ENCODE data around the gene ZC3H12A. TPM values are rescaled to one million over a fixed set of nuclear protein-coding genes. Genes with fewer than 3 reads are reported as not detected.

Gene ZC3H12A
- total RNA-seq, 3 donors from 2014 or later (not counting 1 experiment from before 2014, with no cell fraction given) = 219 to 366 (median 289) TPM

DNA sequence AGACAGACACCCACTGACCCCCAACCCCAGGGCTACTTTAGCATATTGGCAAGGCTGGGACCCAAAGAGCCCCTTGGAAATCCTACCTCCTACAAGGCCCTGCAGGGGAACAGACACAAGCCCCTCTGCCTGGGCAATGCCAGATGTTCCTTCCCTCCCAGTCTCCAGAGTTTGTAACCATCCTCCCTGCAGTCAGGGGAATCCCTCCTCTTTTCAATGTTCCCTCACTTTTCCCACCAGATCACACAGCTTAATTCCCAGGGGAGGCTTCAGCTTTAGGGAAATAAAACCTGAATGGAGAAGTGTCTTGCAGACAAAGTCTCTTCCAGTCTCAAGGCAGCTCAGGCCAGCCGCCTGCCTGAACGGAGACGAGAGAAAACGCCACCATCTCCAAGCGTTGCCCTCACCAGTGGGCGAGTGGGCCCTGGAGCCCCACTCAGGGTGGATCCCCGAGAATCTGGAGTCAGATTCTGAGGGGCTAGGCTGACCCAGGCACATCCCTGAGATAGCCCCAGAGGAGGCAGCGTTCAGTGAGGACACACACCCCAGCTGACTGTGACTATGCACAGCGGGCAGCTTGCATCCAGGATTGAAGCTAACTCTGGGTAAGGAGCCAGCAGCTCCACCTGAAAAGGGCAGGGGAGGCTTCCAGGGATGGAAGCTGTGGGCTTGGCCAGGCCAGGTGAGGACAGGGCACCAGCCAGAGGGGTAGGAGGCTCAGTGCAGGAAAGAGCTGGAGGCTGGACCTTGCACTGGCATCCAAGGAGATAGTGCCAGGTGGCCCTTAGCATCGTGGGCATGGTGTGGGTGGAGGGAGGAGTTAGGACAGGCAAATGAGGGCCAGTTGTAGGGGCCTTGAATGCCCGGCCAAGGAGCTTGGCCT lies 44.0 kb upstream of the ZC3H12A start:
- no peaks in the 10 kb centered on the region for H3K36me3 ChIP-seq (ENCODE audit: control insufficient read depth, insufficient read depth, low read length)
- Mint-ChIP-seq H3K9me3 (no peaks in the 10 kb centered on the region), H3K27me3 (ENCODE audit: low read depth in 2 of 2) (peaks cover 6 to 9% of the 10 kb centered on the region in 2 donors), H3K36me3 (no peaks in the 10 kb centered on the region), H3K27ac (no peak overlapping the region), H3K4me1 (no peaks in the 10 kb centered on the region), H3K4me3 (no peak overlapping the region)
- 68% methylated on average over 11 of the region's 11 CpGs for WGBS (ENCODE audit: insufficient coverage)
- DNase-seq = no peak
- intact Hi-C loops (cut with micrococcal nuclease) = loop anchor here (5.0 kb wide), 1 partner anchor 913 kb away; no protein-coding TSS in a partner anchor
- H3K9me3 ChIP-seq (ENCODE audit: control insufficient read depth, insufficient read depth, low read length) = no peaks in the 10 kb centered on the region
- TF ChIP-seq, protein P1, sequence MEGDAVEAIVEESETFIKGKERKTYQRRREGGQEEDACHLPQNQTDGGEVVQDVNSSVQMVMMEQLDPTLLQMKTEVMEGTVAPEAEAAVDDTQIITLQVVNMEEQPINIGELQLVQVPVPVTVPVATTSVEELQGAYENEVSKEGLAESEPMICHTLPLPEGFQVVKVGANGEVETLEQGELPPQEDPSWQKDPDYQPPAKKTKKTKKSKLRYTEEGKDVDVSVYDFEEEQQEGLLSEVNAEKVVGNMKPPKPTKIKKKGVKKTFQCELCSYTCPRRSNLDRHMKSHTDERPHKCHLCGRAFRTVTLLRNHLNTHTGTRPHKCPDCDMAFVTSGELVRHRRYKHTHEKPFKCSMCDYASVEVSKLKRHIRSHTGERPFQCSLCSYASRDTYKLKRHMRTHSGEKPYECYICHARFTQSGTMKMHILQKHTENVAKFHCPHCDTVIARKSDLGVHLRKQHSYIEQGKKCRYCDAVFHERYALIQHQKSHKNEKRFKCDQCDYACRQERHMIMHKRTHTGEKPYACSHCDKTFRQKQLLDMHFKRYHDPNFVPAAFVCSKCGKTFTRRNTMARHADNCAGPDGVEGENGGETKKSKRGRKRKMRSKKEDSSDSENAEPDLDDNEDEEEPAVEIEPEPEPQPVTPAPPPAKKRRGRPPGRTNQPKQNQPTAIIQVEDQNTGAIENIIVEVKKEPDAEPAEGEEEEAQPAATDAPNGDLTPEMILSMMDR (IDR thresholded peaks at IDR 0.05) = no peak
- no peak overlapping the region for H3K27ac ChIP-seq (ENCODE audit: low read length)
- no peak overlapping the region for H3K4me3 ChIP-seq (ENCODE audit: low read length)
- no peak for ATAC-seq
- H3K4me1 ChIP-seq (ENCODE audit: control insufficient read depth, insufficient read depth, low read length) = peaks cover 5% of the 10 kb centered on the region
- H3K27me3 ChIP-seq (ENCODE audit: control insufficient read depth, insufficient read depth, low read length) = no peaks in the 10 kb centered on the region

DNA sequence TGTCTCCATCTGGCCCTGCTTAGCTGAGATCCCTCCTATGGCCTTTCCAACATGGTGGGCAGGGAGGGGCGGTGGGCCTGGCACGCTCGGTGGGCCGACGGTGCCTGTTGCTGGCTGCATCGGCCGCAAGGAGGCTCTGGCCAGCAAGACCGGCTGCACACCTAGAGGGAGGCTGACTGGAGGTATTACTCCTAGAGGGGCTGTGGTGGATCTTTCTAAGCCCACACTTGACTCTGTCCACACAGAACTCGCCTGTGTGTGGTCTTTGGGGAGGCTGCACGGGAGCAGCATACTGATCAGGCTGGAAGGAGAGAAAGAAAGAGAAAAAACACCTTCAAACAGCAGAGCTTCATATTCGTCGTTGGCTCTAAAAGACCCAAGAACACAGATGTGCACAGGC lies 41.7 kb upstream of the ZC3H12A start:
- H3K36me3 Mint-ChIP-seq = no peaks in the 10 kb centered on the region
- H3K9me3 Mint-ChIP-seq = no peaks in the 10 kb centered on the region
- Histone ChIP-seq H3K27me3 (ENCODE audit: control insufficient read depth, insufficient read depth, low read length) (no peaks in the 10 kb centered on the region), H3K27ac (ENCODE audit: low read length) (no peak overlapping the region), H3K9me3 (ENCODE audit: control insufficient read depth, insufficient read depth, low read length) (no peaks in the 10 kb centered on the region), H3K4me1 (ENCODE audit: control insufficient read depth, insufficient read depth, low read length) (peaks cover 5% of the 10 kb centered on the region), H3K4me3 (ENCODE audit: low read length) (no peak overlapping the region), H3K36me3 (ENCODE audit: control insufficient read depth, insufficient read depth, low read length) (no peaks in the 10 kb centered on the region)
- no peak for ATAC-seq
- H3K4me3 Mint-ChIP-seq = no peak overlapping the region
- DNase-seq = no peak
- WGBS (ENCODE audit: insufficient coverage) = 84% methylated on average over 10 of the region's 12 CpGs
- H3K27ac Mint-ChIP-seq = no peak overlapping the region
- intact Hi-C loops (cut with micrococcal nuclease) = loop anchor here (5.0 kb wide), 1 partner anchor 915 kb away; no protein-coding TSS in a partner anchor
- no peaks in the 10 kb centered on the region for H3K4me1 Mint-ChIP-seq
- TF ChIP-seq, protein P1 (IDR thresholded peaks at IDR 0.05) = no peak
- H3K27me3 Mint-ChIP-seq (ENCODE audit: low read depth in 2 of 2) = peaks cover 6 to 17% of the 10 kb centered on the region in 2 donors

DNA sequence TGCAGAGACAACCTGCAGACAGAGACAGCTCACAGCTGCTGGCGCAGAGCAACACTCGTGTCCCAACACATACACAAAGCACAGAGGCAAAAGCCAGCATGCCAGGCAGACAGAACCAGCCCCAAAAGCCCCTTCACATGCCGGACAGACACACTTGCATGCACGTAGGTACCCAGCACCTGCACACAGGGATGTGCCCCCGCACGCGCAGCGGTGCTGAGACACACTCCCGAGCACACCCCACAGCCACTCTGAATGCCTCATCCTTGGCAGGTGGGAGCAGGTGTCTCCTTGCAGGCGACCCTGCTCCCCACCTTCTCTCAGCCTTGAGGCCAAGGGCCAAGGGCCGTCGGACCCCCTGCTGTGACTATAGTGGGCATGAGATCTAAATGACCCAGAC lies 41.2 kb upstream of the ZC3H12A start:
- H3K4me3 Mint-ChIP-seq = no peak overlapping the region
- no peak overlapping the region for H3K27ac ChIP-seq (ENCODE audit: low read length)
- peaks cover 6 to 17% of the 10 kb centered on the region in 2 donors for H3K27me3 Mint-ChIP-seq (ENCODE audit: low read depth in 2 of 2)
- H3K36me3 ChIP-seq (ENCODE audit: control insufficient read depth, insufficient read depth, low read length) = no peaks in the 10 kb centered on the region
- DNase-seq = no peak
- H3K36me3 Mint-ChIP-seq = no peaks in the 10 kb centered on the region
- H3K27me3 ChIP-seq (ENCODE audit: control insufficient read depth, insufficient read depth, low read length) = no peaks in the 10 kb centered on the region
- 81% methylated on average over 10 of the region's 12 CpGs for WGBS (ENCODE audit: insufficient coverage)
- no peak overlapping the region for H3K27ac Mint-ChIP-seq
- TF ChIP-seq, protein P1 (IDR thresholded peaks at IDR 0.05) = no peak
- peaks cover 5% of the 10 kb centered on the region for H3K4me1 ChIP-seq (ENCODE audit: control insufficient read depth, insufficient read depth, low read length)
- ATAC-seq = no peak
- intact Hi-C loops (cut with micrococcal nuclease) = loop anchor here (5.0 kb wide), 1 partner anchor 916 kb away; no protein-coding TSS in a partner anchor
- H3K4me3 ChIP-seq (ENCODE audit: low read length) = no peak overlapping the region
- no peaks in the 10 kb centered on the region for H3K9me3 ChIP-seq (ENCODE audit: control insufficient read depth, insufficient read depth, low read length)
- H3K9me3 Mint-ChIP-seq = no peaks in the 10 kb centered on the region
- no peaks in the 10 kb centered on the region for H3K4me1 Mint-ChIP-seq

Measured in natural killer cell (primary cell).